Large intestine (tissue), 3 donors: ENCODE results near the gene PCDHGA9. TPM values are rescaled to one million over a fixed set of nuclear protein-coding genes. Genes with fewer than 3 reads are reported as not detected.
"Not testable (repeated sequence)": the region's sequence is repeated elsewhere in the genome, so short reads cannot be mapped to it uniquely, and the experiment has no call there.

Experiments used
- DNase-seq, 2 donors: peaks; one replicate each; pipeline versions ENCODE4 v3.0.0 to v3.0.0-alpha.2; 2013
- H3K27ac ChIP-seq: one replicate; pipeline ENCODE4 v1.5.1; 2013; ENCODE audit warnings: low read length
- H3K27me3 ChIP-seq: 2 replicates; pipeline ENCODE4 v1.6.1; 2013; ENCODE audit warnings: low read length; ENCODE audit not compliant: control insufficient read depth, insufficient read depth
- H3K36me3 ChIP-seq: 2 replicates; pipeline ENCODE4 v1.6.1; 2013; ENCODE audit warnings: low read length; ENCODE audit not compliant: control insufficient read depth, insufficient read depth
- H3K4me1 ChIP-seq: one replicate; pipeline ENCODE4 v1.6.1; 2013; ENCODE audit warnings: low read length; ENCODE audit not compliant: control insufficient read depth, insufficient read depth
- H3K4me3 ChIP-seq: one replicate; pipeline ENCODE4 v1.5.1; 2013; ENCODE audit warnings: low read length
- H3K9me3 ChIP-seq: one replicate; pipeline ENCODE4 v1.6.1; 2013; ENCODE audit warnings: mild to moderate bottlenecking, low read depth, low read length, moderate library complexity; ENCODE audit not compliant: control insufficient read depth
- WGBS: methylation state at CpG from one replicate; pipeline ENCODE4 v1.1.5; 2013; ENCODE audit warnings: low lambda C conversion rate; ENCODE audit not compliant: insufficient coverage; 5-methylcytosine and 5-hydroxymethylcytosine counted together
- polyA plus RNA-seq: library from polyadenylated mRNA; unstranded; fragments of 120-200 nt; gene quantifications from one replicate; pipeline ENCODE4 v1.2.1, GENCODE V29; 2013

Gene PCDHGA9
- polyA plus RNA-seq, 1 donor: 1.9 TPM

GRCh38 chr5:141384471-141385267 is 17.9 kb upstream of the PCDHGA9 start:
- Histone ChIP-seq H3K27me3 (peaks cover 38% of the 10 kb centered on the region), H3K4me3 (no peak overlapping the region), H3K27ac (no peak overlapping the region), H3K36me3 (no peaks in the 10 kb centered on the region), H3K9me3 (peaks cover 41% of the 10 kb centered on the region), H3K4me1 (no peaks in the 10 kb centered on the region)
- no CpG with 5 or more reads among the region's 43 CpGs for whole genome bisulfite sequencing
- no peak for DNase-seq

- peaks cover 42% of the 10 kb centered on the region for H3K27me3 ChIP-seq
- peaks cover 46% of the 10 kb centered on the region for H3K9me3 ChIP-seq
- not testable (repeated sequence) for H3K4me1 ChIP-seq, H3K27ac ChIP-seq, H3K4me3 ChIP-seq, DNase-seq, H3K36me3 ChIP-seq
- WGBS: no CpG with 5 or more reads among the region's 40 CpGs
Observed at GRCh38 chr5:141387557-141388311, 14.8 kb upstream of the PCDHGA9 start, which contains the start of gene PCDHGB4. Gene PCDHGB4 (plus strand): TSS chr5:141387698. CDS start chr5:141387885, 187 bp downstream.

- H3K9me3 ChIP-seq: peaks cover 48% of the 10 kb centered on the region
- H3K36me3 ChIP-seq: no peaks in the 10 kb centered on the region
- no peak overlapping the region for H3K27ac ChIP-seq
- WGBS: 42% methylated on average over 3 of the region's 10 CpGs
- DNase-seq: no peak
- H3K27me3 ChIP-seq: peaks cover 42% of the 10 kb centered on the region
- H3K4me3 ChIP-seq: no peak overlapping the region
- no peaks in the 10 kb centered on the region for H3K4me1 ChIP-seq
Observed at GRCh38 chr5:141388661-141389060, 13.9 kb upstream of the PCDHGA9 start.

GRCh38 chr5:141389153-141390042 is 13.2 kb upstream of the PCDHGA9 start:
- no peak for DNase-seq
- Histone ChIP-seq H3K9me3 (peaks cover 52% of the 10 kb centered on the region), H3K27me3 (peaks cover 43% of the 10 kb centered on the region)

GRCh38 chr5:141392429-141393198 is 10.0 kb upstream of the PCDHGA9 start, which contains the start of gene PCDHGA8:
Gene PCDHGA8 (plus strand): TSS chr5:141392633. CDS start chr5:141392814, 181 bp downstream.
- Histone ChIP-seq H3K27me3 (peaks cover 41% of the 10 kb centered on the region), H3K27ac (no peak within 1 kb of the TSS), H3K4me1 (no peaks in the 10 kb centered on the region), H3K9me3 (peaks cover 56% of the 10 kb centered on the region), H3K4me3 (no peak within 1 kb of the TSS), H3K36me3 (no peaks in the 10 kb centered on the region)
- WGBS: 36% methylated on average over 2 of the region's 38 CpGs
- DNase-seq: no peak

More at GRCh38 chr5:141389153-141390042, 13.2 kb upstream of the PCDHGA9 start:
- no CpG with 5 or more reads among the region's 77 CpGs for WGBS
- Histone ChIP-seq H3K27ac (no peak overlapping the region), H3K4me1 (no peaks in the 10 kb centered on the region), H3K36me3 (no peaks in the 10 kb centered on the region), H3K4me3 (no peak overlapping the region)

- Histone ChIP-seq H3K9me3 (peaks cover 56% of the 10 kb centered on the region), H3K27ac (no peak overlapping the region), H3K27me3 (peaks cover 41% of the 10 kb centered on the region)
Observed at GRCh38 chr5:141393267-141393666, 9.3 kb upstream of the PCDHGA9 start.

GRCh38 chr5:141394401-141395187 is 8.0 kb upstream of the PCDHGA9 start:
- H3K4me1 ChIP-seq, H3K4me3 ChIP-seq, H3K36me3 ChIP-seq, H3K27ac ChIP-seq, DNase-seq: not testable (repeated sequence)
- WGBS: no CpG with 5 or more reads among the region's 53 CpGs
- peaks cover 58% of the 10 kb centered on the region for H3K9me3 ChIP-seq
- H3K27me3 ChIP-seq: peaks cover 42% of the 10 kb centered on the region

More at GRCh38 chr5:141393267-141393666, 9.3 kb upstream of the PCDHGA9 start:
- 31% methylated on average over 3 of the region's 21 CpGs for WGBS
- H3K36me3 ChIP-seq: no peaks in the 10 kb centered on the region
- H3K4me1 ChIP-seq: no peaks in the 10 kb centered on the region
- H3K4me3 ChIP-seq: no peak overlapping the region
- no peak for DNase-seq

- H3K27me3 ChIP-seq: peaks cover 47% of the 10 kb centered on the region
- no CpG with 5 or more reads among the region's 43 CpGs for WGBS
Observed at GRCh38 chr5:141397756-141398551, 4.6 kb upstream of the PCDHGA9 start, which contains the start of gene PCDHGB5. Gene PCDHGB5 (plus strand): TSS chr5:141397947. CDS start chr5:141398128, 181 bp downstream.

More at GRCh38 chr5:141397756-141398551, 4.6 kb upstream of the PCDHGA9 start, which contains the start of gene PCDHGB5:
- Histone ChIP-seq H3K4me3 (peak within 1 kb of the TSS; percentile 26), H3K9me3 (peaks cover 53% of the 10 kb centered on the region)
- not testable (repeated sequence) for H3K36me3 ChIP-seq, H3K27ac ChIP-seq, H3K4me1 ChIP-seq
- DNase-seq: peak in 1 of 2 donors; percentile 32
